Nephron progenitor cell (in vitro differentiated cells): ENCODE results near the gene HS6ST3.

Experiments
- DNase-seq: peaks from one replicate; pipeline ENCODE4 v3.0.0; 2021
- H3K27ac Mint-ChIP-seq: 2 replicates; pipeline ENCODE4 v1.8.0; 2021; ENCODE audit warnings: mild to moderate bottlenecking, moderate library complexity, mixed read lengths
- H3K27me3 Mint-ChIP-seq: 2 replicates; pipeline ENCODE4 v1.8.0; 2021; ENCODE audit warnings: mild to moderate bottlenecking, low read depth, mixed read lengths; ENCODE audit not compliant: poor library complexity
- H3K36me3 Mint-ChIP-seq: 2 replicates; pipeline ENCODE4 v1.8.0; 2021; ENCODE audit warnings: low read depth, mixed read lengths
- H3K4me1 Mint-ChIP-seq: 2 replicates; pipeline ENCODE4 v1.8.0; 2021; ENCODE audit warnings: mixed read lengths
- H3K4me3 Mint-ChIP-seq: 2 replicates; pipeline ENCODE4 v1.8.0; 2021; ENCODE audit warnings: mild to moderate bottlenecking, moderate library complexity, mixed read lengths
- H3K9me3 Mint-ChIP-seq: 2 replicates; pipeline ENCODE4 v1.8.0; 2021; ENCODE audit warnings: mild to moderate bottlenecking, moderate library complexity, mixed read lengths
- TF ChIP-seq, protein P1 (sequence below): fragments of 200-600 bp; sonication (generic); IDR thresholded peaks from 2 replicates; pipeline ENCODE4 v1.5.0; 2021; ENCODE audit warnings: antibody characterized with exemption

HS6ST3 gene

DNA sequence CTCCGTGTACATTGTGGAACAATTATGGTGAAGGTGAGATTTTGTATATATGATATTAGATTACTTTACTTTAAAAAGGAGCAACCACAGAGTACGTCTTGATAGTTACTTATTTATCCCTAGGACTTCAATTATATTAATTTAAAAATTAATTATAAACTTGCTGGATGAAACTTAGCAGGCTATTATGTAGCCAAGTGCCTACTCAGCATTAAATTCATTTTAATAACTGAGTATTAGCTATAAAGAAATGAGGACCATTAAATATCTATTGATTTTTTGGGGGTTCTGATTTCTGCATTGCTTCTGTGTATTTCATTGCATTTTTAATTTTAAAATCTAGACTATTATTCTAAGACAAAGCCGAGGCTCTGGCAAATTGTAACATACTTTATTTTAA lies 109.4 kb downstream of the HS6ST3 start:
- Mint-ChIP-seq H3K27ac (no peak overlapping the region), H3K4me1 (no peaks in the 10 kb centered on the region), H3K4me3 (no peak overlapping the region), H3K9me3 (peaks cover 15% of the 10 kb centered on the region), H3K27me3 (peaks cover 11% of the 10 kb centered on the region), H3K36me3 (no peaks in the 10 kb centered on the region)
- TF ChIP-seq, protein P1, sequence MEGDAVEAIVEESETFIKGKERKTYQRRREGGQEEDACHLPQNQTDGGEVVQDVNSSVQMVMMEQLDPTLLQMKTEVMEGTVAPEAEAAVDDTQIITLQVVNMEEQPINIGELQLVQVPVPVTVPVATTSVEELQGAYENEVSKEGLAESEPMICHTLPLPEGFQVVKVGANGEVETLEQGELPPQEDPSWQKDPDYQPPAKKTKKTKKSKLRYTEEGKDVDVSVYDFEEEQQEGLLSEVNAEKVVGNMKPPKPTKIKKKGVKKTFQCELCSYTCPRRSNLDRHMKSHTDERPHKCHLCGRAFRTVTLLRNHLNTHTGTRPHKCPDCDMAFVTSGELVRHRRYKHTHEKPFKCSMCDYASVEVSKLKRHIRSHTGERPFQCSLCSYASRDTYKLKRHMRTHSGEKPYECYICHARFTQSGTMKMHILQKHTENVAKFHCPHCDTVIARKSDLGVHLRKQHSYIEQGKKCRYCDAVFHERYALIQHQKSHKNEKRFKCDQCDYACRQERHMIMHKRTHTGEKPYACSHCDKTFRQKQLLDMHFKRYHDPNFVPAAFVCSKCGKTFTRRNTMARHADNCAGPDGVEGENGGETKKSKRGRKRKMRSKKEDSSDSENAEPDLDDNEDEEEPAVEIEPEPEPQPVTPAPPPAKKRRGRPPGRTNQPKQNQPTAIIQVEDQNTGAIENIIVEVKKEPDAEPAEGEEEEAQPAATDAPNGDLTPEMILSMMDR, result no peak
- DNase-seq, result no peak

DNA sequence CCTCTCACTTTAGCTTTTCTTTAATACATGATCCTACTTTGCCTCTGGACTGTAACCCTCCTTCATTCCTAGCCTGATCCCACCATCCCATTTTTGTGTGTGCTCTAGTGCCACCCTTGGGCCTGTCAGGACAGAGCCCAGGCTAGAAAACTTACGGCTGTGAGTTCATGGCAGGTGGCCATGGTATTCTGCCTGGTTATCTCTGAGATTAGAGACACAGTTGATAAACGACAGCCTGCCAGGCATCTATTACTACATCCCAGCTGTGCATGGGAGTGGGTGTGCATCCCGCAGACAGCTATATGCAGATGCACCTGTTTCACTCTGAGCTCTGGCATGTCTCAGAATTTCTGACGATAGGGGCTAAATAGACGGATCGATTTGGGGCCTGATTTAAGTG lies 110.9 kb downstream of the HS6ST3 start:
- no peak for DNase-seq
- H3K4me3 Mint-ChIP-seq, result no peak overlapping the region
- H3K27me3 Mint-ChIP-seq, result peaks cover 11% of the 10 kb centered on the region
- no peak overlapping the region for H3K27ac Mint-ChIP-seq
- H3K36me3 Mint-ChIP-seq, result no peaks in the 10 kb centered on the region
- no peaks in the 10 kb centered on the region for H3K4me1 Mint-ChIP-seq
- TF ChIP-seq, protein P1, result no peak
- peaks cover 20% of the 10 kb centered on the region for H3K9me3 Mint-ChIP-seq

DNA sequence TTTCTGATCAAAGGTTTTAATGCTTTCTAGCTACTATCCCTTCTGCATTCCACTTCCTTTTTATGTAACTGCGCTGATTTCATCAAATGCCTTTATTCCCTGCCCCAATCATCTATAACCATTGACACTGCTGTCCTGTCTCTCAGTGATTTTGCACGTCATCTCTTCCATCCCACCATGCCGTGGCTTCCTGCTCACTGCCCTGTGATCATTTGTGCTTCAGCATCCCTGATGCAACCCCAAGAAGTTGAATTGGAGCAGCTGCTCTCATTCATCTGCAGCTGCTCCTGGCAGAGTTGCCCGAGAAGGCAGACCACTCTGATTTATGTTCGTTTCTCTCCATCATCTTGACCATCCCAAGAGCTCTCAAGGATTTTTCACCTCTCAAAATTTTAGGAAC lies 112.4 kb downstream of the HS6ST3 start:
- peaks cover 25% of the 10 kb centered on the region for H3K9me3 Mint-ChIP-seq
- peaks cover 7% of the 10 kb centered on the region for H3K27me3 Mint-ChIP-seq
- no peaks in the 10 kb centered on the region for H3K36me3 Mint-ChIP-seq
- H3K4me1 Mint-ChIP-seq, result no peaks in the 10 kb centered on the region
- TF ChIP-seq, protein P1, result no peak
- no peak overlapping the region for H3K4me3 Mint-ChIP-seq
- DNase-seq, result no peak
- no peak overlapping the region for H3K27ac Mint-ChIP-seq

DNA sequence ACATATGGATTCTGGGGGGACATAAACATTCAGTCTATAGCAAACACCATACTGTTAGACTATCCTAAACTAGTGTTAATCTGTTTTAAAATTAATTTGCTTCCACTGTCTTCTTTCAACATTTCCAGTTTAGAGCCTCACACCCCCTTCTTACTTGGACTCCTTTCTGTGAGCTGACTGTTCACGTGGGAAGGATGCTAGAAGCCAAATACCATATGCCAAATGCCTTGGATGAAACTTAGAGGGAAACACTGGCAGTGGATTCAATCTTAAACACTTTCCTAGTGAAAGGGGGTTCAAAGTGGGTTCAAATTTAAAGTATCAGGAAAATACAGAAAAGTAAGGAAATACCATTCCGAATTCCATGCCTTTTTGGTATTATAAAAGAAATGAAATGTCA lies 113.6 kb downstream of the HS6ST3 start:
- no peaks in the 10 kb centered on the region for H3K4me1 Mint-ChIP-seq
- no peaks in the 10 kb centered on the region for H3K36me3 Mint-ChIP-seq
- peaks cover 21% of the 10 kb centered on the region for H3K9me3 Mint-ChIP-seq
- H3K27ac Mint-ChIP-seq, result no peak overlapping the region
- H3K4me3 Mint-ChIP-seq, result no peak overlapping the region
- DNase-seq, result no peak
- TF ChIP-seq, protein P1, result no peak
- H3K27me3 Mint-ChIP-seq, result peaks cover 7% of the 10 kb centered on the region

DNA sequence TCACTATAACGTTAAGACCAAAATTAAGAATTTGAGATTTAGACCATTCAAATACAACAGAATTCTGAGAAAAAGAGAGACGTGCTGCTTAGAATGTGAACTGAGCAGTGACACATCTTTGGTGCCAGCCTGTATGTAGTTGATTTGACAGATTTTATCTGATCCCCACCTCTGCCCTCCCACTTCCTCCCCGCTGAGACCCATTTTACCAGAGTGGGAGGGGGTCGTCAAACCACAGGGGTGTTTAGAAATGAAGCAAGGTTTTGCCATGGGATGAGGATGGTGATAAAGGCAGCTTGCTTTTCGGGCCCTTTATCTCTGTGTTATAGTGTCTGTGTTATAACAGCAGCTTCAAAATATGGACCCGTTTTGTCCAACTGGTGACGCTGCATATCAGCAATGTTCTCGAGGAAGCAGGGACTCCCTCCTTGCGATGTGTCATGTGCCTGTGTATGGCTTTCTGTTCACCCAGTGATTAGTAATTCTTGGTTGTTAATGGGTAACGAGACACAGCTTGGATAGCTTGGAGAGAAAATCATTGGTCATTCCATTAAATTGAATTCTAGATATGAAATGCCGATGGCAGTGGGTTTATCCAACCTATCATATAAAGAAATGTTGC lies 125.0 kb downstream of the HS6ST3 start:
- peaks cover 3% of the 10 kb centered on the region for H3K27me3 Mint-ChIP-seq
- H3K9me3 Mint-ChIP-seq, result no peaks in the 10 kb centered on the region
- TF ChIP-seq, protein P1, result no peak
- DNase-seq, result no peak
- peaks cover 6% of the 10 kb centered on the region for H3K4me1 Mint-ChIP-seq
- H3K27ac Mint-ChIP-seq, result no peak overlapping the region
- H3K4me3 Mint-ChIP-seq, result no peak overlapping the region
- H3K36me3 Mint-ChIP-seq, result no peaks in the 10 kb centered on the region

DNA sequence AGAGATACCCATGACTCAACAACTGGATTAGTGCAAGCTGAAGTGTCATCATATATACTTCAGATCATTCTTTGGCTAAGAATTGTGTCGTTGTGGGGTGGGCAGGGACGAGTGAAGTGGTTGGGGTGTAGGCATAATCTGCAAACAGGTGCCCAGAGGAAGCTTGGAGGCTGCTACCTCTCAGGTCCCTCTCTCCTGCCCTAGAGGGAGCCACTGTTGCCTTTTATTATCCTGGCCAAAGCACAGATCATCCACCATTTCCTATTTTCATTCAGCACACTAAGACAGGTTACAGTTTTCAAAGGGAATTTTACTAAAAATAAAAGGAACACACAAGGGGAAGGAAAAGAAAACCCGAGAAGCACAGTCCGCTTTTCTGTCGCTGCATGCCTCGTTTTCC lies 126.6 kb downstream of the HS6ST3 start:
- TF ChIP-seq, protein P1, result no peak
- Mint-ChIP-seq H3K4me3 (no peak overlapping the region), H3K9me3 (no peaks in the 10 kb centered on the region), H3K27ac (no peak overlapping the region), H3K4me1 (peaks cover 6% of the 10 kb centered on the region), H3K36me3 (no peaks in the 10 kb centered on the region), H3K27me3 (no peaks in the 10 kb centered on the region)
- DNase-seq, result no peak
